CD14-positive monocyte (primary cell): ENCODE measurements around the gene SIM2. TPM values are rescaled to one million over a fixed set of nuclear protein-coding genes. Genes with fewer than 3 reads are reported as not detected.

ENCODE experiments used
- DNase-seq, 3 donors: peaks; one replicate each; pipeline ENCODE4 v3.0.0-alpha.2; 2011 to 2022
- H2AFZ ChIP-seq: 2 replicates; pipeline ENCODE4 v1.6.0; 2012; ENCODE audit warnings: mild to moderate bottlenecking, low read depth, low read length, inconsistent platforms; ENCODE audit not compliant: insufficient read depth, poor library complexity, severe bottlenecking
- H3K27ac ChIP-seq, 2 donors: 1 replicate in 1 of 2; 2 replicates in 1 of 2; pipeline ENCODE4 v1.5.1; 2012 to 2013; ENCODE audit warnings: low read length in 2 of 2, control low read depth in 1 of 2, inconsistent platforms in 1 of 2, low read depth in 1 of 2, mild to moderate bottlenecking in 1 of 2
- H3K27me3 ChIP-seq, 2 donors: one replicate each; pipeline versions ENCODE4 v1.6.0 to v1.6.1; 2011 to 2013; ENCODE audit warnings: low read length in 2 of 2; ENCODE audit not compliant: control insufficient read depth in 2 of 2, insufficient read depth in 2 of 2
- H3K36me3 ChIP-seq, 2 donors: replicated peaks in 1 of 2; 1 replicate in 1 of 2; 2 replicates in 1 of 2; pipeline versions ENCODE4 v1.5.1 to v1.6.1; 2012 to 2013; ENCODE audit warnings: low read length in 2 of 2, control low read depth in 1 of 2, inconsistent platforms in 1 of 2, mild to moderate bottlenecking in 1 of 2; ENCODE audit not compliant: insufficient read depth in 2 of 2, control insufficient read depth in 1 of 2
- H3K4me1 ChIP-seq, 2 donors: 1 replicate in 1 of 2; 2 replicates in 1 of 2; pipeline versions ENCODE4 v1.5.1 to v1.6.1; 2012 to 2013; ENCODE audit warnings: low read length in 2 of 2, control low read depth in 1 of 2, inconsistent platforms in 1 of 2, mild to moderate bottlenecking in 1 of 2, moderate library complexity in 1 of 2; ENCODE audit not compliant: insufficient read depth in 2 of 2, control insufficient read depth in 1 of 2
- H3K4me2 ChIP-seq: replicated peaks from 2 replicates; pipeline ENCODE3; 2012; ENCODE audit warnings: low read length, moderate library complexity, mild to moderate bottlenecking; ENCODE audit not compliant: poor library complexity, severe bottlenecking; ENCODE audit errors: extremely low read depth
- H3K4me3 ChIP-seq, 3 experiments: fragments of 200-600 bp in 1 of 3; sonication (generic) in 1 of 3; replicated peaks in 1 of 3; 1 replicate in 2 of 3; 2 replicates in 1 of 3; pipeline ENCODE4 v1.5.1; 2011 to 2013; ENCODE audit warnings: low read length in 3 of 3, mild to moderate bottlenecking in 3 of 3, control low read depth in 2 of 3, low read depth in 2 of 3, inconsistent platforms in 1 of 3, moderate library complexity in 1 of 3
- H3K79me2 ChIP-seq: 2 replicates; pipeline ENCODE4 v1.6.0; 2012; ENCODE audit warnings: mild to moderate bottlenecking, control low read depth, inconsistent platforms, low read length, moderate library complexity; ENCODE audit not compliant: insufficient read depth
- H3K9ac ChIP-seq: 2 replicates; pipeline ENCODE4 v1.6.0; 2017; ENCODE audit warnings: low read length, mild to moderate bottlenecking; ENCODE audit not compliant: insufficient read depth, poor library complexity, severe bottlenecking
- H3K9me3 ChIP-seq, 2 donors: replicated peaks in 1 of 2; 1 replicate in 1 of 2; 2 replicates in 1 of 2; pipeline versions ENCODE4 v1.5.1 to v1.6.1; 2012 to 2013; ENCODE audit warnings: low read length in 2 of 2, control low read depth in 1 of 2; ENCODE audit not compliant: control insufficient read depth in 1 of 2, insufficient read depth in 1 of 2
- H4K20me1 ChIP-seq: 2 replicates; pipeline ENCODE4 v1.6.0; 2012; ENCODE audit warnings: mild to moderate bottlenecking, low read length, control low read depth, moderate library complexity; ENCODE audit not compliant: insufficient read depth
- H3K27ac Mint-ChIP-seq, 7 donors: one replicate each; pipeline ENCODE4 v1.8.0; 2020; ENCODE audit warnings: mild to moderate bottlenecking in 7 of 7, mixed read lengths in 7 of 7, moderate library complexity in 6 of 7, inconsistent platforms in 2 of 7
- H3K27me3 Mint-ChIP-seq, 3 donors: one replicate each; pipeline ENCODE4 v1.8.0; 2021 to 2022; ENCODE audit warnings: low read depth in 3 of 3, mild to moderate bottlenecking in 3 of 3, mixed read lengths in 3 of 3, moderate library complexity in 3 of 3, inconsistent platforms in 1 of 3
- H3K36me3 Mint-ChIP-seq, 2 donors: one replicate each; pipeline ENCODE4 v1.8.0; 2020; ENCODE audit warnings: mixed read lengths in 2 of 2, inconsistent platforms in 1 of 2, mild to moderate bottlenecking in 1 of 2
- H3K4me1 Mint-ChIP-seq: one replicate; pipeline ENCODE4 v1.8.0; 2020; ENCODE audit warnings: mild to moderate bottlenecking, mixed read lengths
- H3K4me3 Mint-ChIP-seq, 2 donors: one replicate each; pipeline ENCODE4 v1.8.0; 2020; ENCODE audit warnings: mild to moderate bottlenecking in 2 of 2, mixed read lengths in 2 of 2, moderate library complexity in 1 of 2
- H3K9me3 Mint-ChIP-seq, 7 donors: one replicate each; pipeline ENCODE4 v1.8.0; 2020 to 2022; ENCODE audit warnings: mixed read lengths in 7 of 7, mild to moderate bottlenecking in 6 of 7, moderate library complexity in 6 of 7, inconsistent platforms in 2 of 7
- WGBS: methylation state at CpG from one replicate; pipeline ENCODE4 v1.1.5; 2013; ENCODE audit warnings: missing lambda C conversion rate; ENCODE audit not compliant: insufficient coverage; 5-methylcytosine and 5-hydroxymethylcytosine counted together
- intact Hi-C, 2 donors: fragments of 100-400 bp; cut with micrococcal nuclease; formaldehyde crosslinking; loops; one replicate each; pipeline versions ENCODE4 v1.15.0 to v1.15.1; 2023
- polyA plus RNA-seq, 3 donors: library from polyadenylated mRNA; depleted of rRNA in 1 of 3; unstranded in 2 of 3; stranded (reverse) in 1 of 3; fragments of 300-500 nt in 2 of 3; fragments of >200 nt in 1 of 3; fragmentation: Illumina TruSeq in 2 of 3; gene quantifications; 1 replicate in 2 of 3; 2 replicates in 1 of 3; pipeline ENCODE4 v1.2.3, GENCODE V29; 2012 to 2021
- TF ChIP-seq, protein P1 (sequence below): fragments of 200-600 bp; IDR thresholded peaks from one replicate; pipeline ENCODE4 v1.8.0; 2022; ENCODE audit warnings: antibody characterized with exemption, mild to moderate bottlenecking

The SIM2 gene
- polyA plus RNA-seq, 3 donors, result not detected

DNA sequence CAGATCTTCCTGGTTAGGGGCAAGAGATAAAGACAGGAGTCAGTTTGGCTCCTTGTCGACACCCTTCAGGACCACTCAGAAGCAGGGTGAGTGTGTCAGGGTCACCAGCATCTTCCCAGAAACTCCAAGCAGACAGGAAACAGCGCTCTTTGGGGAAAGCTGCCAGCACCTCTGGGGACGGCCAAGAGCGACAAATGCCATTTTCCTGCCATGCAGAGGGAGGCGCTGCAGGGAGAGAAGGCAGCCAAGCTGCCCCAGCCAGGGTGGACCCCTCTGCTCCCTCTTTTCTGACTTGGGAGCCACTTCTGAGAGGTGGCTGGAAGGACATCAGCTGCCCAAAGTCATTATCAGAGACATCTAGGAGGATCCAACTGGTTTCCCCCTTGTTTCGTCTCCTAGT, 29.0 kb downstream of the SIM2 start:
- H3K4me3 Mint-ChIP-seq, result no peak overlapping the region
- Histone ChIP-seq H3K27me3 (no peaks in the 10 kb centered on the region), H3K36me3 (no peaks in the 10 kb centered on the region), H3K79me2 (no peaks in the 10 kb centered on the region), H3K4me3 (no peak overlapping the region), H2AFZ (no peak overlapping the region), H3K27ac (no peak overlapping the region), H3K4me2 (no peak overlapping the region), H3K4me1 (no peaks in the 10 kb centered on the region), H3K9me3 (no peaks in the 10 kb centered on the region), H4K20me1 (no peaks in the 10 kb centered on the region), H3K9ac (no peak overlapping the region)
- H3K27ac Mint-ChIP-seq, result no peak overlapping the region
- WGBS, result 100% methylated on average over 2 of the region's 6 CpGs
- no peaks in the 10 kb centered on the region for H3K4me1 Mint-ChIP-seq
- H3K9me3 Mint-ChIP-seq, result peaks cover 0 to 2% (median 0%) of the 10 kb centered on the region in 7 donors
- H3K36me3 Mint-ChIP-seq, result no peaks in the 10 kb centered on the region
- H3K27me3 Mint-ChIP-seq, result peaks cover 10 to 26% (median 15%) of the 10 kb centered on the region in 3 donors
- intact Hi-C loops, result no loop called here
- no peak for DNase-seq
- TF ChIP-seq, protein P1, sequence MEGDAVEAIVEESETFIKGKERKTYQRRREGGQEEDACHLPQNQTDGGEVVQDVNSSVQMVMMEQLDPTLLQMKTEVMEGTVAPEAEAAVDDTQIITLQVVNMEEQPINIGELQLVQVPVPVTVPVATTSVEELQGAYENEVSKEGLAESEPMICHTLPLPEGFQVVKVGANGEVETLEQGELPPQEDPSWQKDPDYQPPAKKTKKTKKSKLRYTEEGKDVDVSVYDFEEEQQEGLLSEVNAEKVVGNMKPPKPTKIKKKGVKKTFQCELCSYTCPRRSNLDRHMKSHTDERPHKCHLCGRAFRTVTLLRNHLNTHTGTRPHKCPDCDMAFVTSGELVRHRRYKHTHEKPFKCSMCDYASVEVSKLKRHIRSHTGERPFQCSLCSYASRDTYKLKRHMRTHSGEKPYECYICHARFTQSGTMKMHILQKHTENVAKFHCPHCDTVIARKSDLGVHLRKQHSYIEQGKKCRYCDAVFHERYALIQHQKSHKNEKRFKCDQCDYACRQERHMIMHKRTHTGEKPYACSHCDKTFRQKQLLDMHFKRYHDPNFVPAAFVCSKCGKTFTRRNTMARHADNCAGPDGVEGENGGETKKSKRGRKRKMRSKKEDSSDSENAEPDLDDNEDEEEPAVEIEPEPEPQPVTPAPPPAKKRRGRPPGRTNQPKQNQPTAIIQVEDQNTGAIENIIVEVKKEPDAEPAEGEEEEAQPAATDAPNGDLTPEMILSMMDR, result no peak

GRCh38 chr21:36728371-36729111, 29.6 kb downstream of the SIM2 start:
- no peaks in the 10 kb centered on the region for H3K36me3 ChIP-seq
- H3K27ac Mint-ChIP-seq, result no peak overlapping the region
- no peak overlapping the region for H3K9ac ChIP-seq
- H3K9me3 Mint-ChIP-seq, result peaks cover 0 to 2% (median 0%) of the 10 kb centered on the region in 7 donors
- H3K4me3 Mint-ChIP-seq, result no peak overlapping the region
- H3K27me3 Mint-ChIP-seq, result peaks cover 10 to 24% (median 15%) of the 10 kb centered on the region in 3 donors
- TF ChIP-seq, protein P1, result no peak
- no peaks in the 10 kb centered on the region for H3K79me2 ChIP-seq
- no peaks in the 10 kb centered on the region for H3K4me1 Mint-ChIP-seq
- H3K27ac ChIP-seq, result no peak overlapping the region
- H3K27me3 ChIP-seq, result no peaks in the 10 kb centered on the region
- H3K4me2 ChIP-seq, result no peak overlapping the region
- no peak for DNase-seq
- WGBS, result 94% methylated on average over 12 of the region's 14 CpGs
- no peaks in the 10 kb centered on the region for H3K4me1 ChIP-seq
- no peak overlapping the region for H2AFZ ChIP-seq
- no peak overlapping the region for H3K4me3 ChIP-seq
- no peaks in the 10 kb centered on the region for H3K9me3 ChIP-seq
- H3K36me3 Mint-ChIP-seq, result no peaks in the 10 kb centered on the region
- intact Hi-C loops, result no loop called here
- no peaks in the 10 kb centered on the region for H4K20me1 ChIP-seq
